ENCODE measurements around the gene RTKN2. TPM values are rescaled to one million over a fixed set of nuclear protein-coding genes. Genes with fewer than 3 reads are reported as not detected.

The RTKN2 gene
- total RNA-seq, 1 donor from 2014 or later: 2.5 TPM

DNA sequence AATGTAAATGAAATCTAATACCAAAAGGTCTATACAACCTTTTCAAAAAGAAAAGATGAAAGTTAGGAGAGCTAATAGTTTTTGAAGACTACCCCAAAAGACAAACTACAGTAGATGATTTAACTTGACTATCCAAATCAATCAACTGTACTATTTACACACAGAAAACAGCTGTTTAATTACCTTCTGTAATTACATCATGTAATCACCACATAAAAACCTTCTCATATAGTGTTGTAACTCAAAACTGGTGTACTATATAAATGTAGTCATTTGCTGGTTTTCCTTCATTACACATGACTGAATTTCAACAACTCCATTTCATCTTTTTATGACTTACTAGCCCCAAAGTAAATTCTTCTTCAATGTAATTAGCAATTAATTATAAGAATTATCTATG is 4.5 kb downstream of the RTKN2 start:
- no peaks in the 10 kb centered on the region for H3K27me3 ChIP-seq
- H3K27ac ChIP-seq: no peak overlapping the region
- peaks cover 8% of the 10 kb centered on the region for H3K4me1 ChIP-seq
- no peak overlapping the region for H3K4me3 ChIP-seq
- intact Hi-C loops (cut with DNase I): no loop called here
- DNase-seq (ENCODE audit: extremely low spot score in 2 of 2): no peak
- no peaks in the 10 kb centered on the region for H3K36me3 ChIP-seq
- H3K9me3 ChIP-seq: no peaks in the 10 kb centered on the region
- TF ChIP-seq, protein P1, sequence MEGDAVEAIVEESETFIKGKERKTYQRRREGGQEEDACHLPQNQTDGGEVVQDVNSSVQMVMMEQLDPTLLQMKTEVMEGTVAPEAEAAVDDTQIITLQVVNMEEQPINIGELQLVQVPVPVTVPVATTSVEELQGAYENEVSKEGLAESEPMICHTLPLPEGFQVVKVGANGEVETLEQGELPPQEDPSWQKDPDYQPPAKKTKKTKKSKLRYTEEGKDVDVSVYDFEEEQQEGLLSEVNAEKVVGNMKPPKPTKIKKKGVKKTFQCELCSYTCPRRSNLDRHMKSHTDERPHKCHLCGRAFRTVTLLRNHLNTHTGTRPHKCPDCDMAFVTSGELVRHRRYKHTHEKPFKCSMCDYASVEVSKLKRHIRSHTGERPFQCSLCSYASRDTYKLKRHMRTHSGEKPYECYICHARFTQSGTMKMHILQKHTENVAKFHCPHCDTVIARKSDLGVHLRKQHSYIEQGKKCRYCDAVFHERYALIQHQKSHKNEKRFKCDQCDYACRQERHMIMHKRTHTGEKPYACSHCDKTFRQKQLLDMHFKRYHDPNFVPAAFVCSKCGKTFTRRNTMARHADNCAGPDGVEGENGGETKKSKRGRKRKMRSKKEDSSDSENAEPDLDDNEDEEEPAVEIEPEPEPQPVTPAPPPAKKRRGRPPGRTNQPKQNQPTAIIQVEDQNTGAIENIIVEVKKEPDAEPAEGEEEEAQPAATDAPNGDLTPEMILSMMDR (IDR thresholded peaks at IDR 0.05): no peak
- TF ChIP-seq POLR2A (IDR thresholded peaks at IDR 0.05) (no peak), POLR2AphosphoS5 (IDR thresholded peaks at IDR 0.05; ENCODE audit: insufficient read depth in 1 of 2, low read depth in 1 of 2) (no peak)

DNA sequence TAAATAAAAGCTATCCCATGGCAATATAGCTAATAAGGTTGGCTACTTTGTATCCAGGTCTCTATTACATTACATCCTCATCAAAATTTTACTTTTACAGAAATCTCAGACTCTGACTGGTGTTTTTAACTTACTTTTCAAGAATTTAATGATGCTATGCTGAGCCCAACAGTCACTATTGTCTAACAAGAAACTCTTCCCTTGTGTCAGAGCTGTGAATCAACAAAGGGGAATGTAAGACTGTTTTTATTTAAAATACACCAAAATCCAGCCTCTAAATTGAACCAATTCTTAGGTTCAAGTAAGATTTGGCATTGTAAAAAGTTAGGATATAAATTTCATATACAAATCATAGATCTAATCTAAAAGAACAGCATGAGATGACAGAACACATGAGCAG is 7.0 kb downstream of the RTKN2 start:
- DNase-seq (ENCODE audit: extremely low spot score in 2 of 2): no peak
- Histone ChIP-seq H3K36me3 (no peaks in the 10 kb centered on the region), H3K27me3 (no peaks in the 10 kb centered on the region), H3K9me3 (no peaks in the 10 kb centered on the region), H3K4me3 (no peak overlapping the region), H3K27ac (no peak overlapping the region), H3K4me1 (no peaks in the 10 kb centered on the region)
- intact Hi-C loops (cut with DNase I): no loop called here
- TF ChIP-seq POLR2AphosphoS5 (IDR thresholded peaks at IDR 0.05; ENCODE audit: insufficient read depth in 1 of 2, low read depth in 1 of 2) (no peak), POLR2A (IDR thresholded peaks at IDR 0.05) (no peak)
- TF ChIP-seq, protein P1 (IDR thresholded peaks at IDR 0.05): no peak

DNA sequence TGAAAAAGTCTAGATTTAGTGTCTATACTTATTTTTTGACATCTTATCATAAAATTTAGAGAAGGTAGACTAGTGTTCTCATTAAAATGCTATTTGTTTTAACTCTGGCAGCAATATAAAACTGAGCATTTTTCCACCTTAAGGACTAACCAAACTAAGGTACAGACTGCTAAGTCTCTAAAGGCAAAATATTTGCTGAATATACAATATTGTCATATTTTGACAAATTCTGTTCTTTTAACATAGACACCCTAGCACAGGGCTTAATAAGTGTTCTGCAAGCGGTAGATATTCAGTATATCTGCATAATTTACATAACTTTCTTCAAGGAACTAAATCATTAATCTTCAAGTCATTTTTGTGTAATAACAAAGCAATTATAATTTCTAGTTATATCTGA is 8.6 kb downstream of the RTKN2 start:
- H3K9me3 ChIP-seq: no peaks in the 10 kb centered on the region
- no peak overlapping the region for H3K27ac ChIP-seq
- H3K36me3 ChIP-seq: no peaks in the 10 kb centered on the region
- TF ChIP-seq POLR2A (IDR thresholded peaks at IDR 0.05) (no peak), POLR2AphosphoS5 (IDR thresholded peaks at IDR 0.05; ENCODE audit: insufficient read depth in 1 of 2, low read depth in 1 of 2) (no peak)
- TF ChIP-seq, protein P1 (IDR thresholded peaks at IDR 0.05): no peak
- H3K27me3 ChIP-seq: no peaks in the 10 kb centered on the region
- DNase-seq (ENCODE audit: extremely low spot score in 2 of 2): no peak
- no peaks in the 10 kb centered on the region for H3K4me1 ChIP-seq
- no peak overlapping the region for H3K4me3 ChIP-seq
- intact Hi-C loops (cut with DNase I): no loop called here

DNA sequence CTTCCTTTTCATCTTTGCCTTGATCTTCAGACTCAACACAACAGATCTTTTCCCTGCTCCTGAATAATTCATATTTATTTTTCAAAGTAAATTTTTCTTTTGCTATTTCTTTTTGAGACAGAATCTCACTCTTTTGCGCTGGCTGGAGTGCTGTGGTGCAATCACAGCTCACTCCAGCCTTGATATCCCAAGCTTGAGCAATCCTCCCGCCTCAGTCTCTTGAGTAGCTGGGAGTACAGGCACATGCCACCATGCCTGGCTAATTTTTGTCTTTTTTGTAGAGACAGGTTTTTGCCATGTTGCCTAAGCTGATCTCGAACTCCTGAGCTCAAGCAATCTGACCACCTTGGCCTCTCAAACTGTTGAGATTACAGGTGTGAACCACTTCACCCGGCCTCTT is 9.2 kb downstream of the RTKN2 start:
- Histone ChIP-seq H3K4me1 (no peaks in the 10 kb centered on the region), H3K9me3 (no peaks in the 10 kb centered on the region), H3K4me3 (no peak overlapping the region), H3K36me3 (no peaks in the 10 kb centered on the region), H3K27ac (no peak overlapping the region), H3K27me3 (no peaks in the 10 kb centered on the region)
- TF ChIP-seq, protein P1 (IDR thresholded peaks at IDR 0.05): no peak
- TF ChIP-seq POLR2A (IDR thresholded peaks at IDR 0.05) (no peak), POLR2AphosphoS5 (IDR thresholded peaks at IDR 0.05; ENCODE audit: insufficient read depth in 1 of 2, low read depth in 1 of 2) (no peak)
- intact Hi-C loops (cut with DNase I): no loop called here
- DNase-seq (ENCODE audit: extremely low spot score in 2 of 2): no peak

DNA sequence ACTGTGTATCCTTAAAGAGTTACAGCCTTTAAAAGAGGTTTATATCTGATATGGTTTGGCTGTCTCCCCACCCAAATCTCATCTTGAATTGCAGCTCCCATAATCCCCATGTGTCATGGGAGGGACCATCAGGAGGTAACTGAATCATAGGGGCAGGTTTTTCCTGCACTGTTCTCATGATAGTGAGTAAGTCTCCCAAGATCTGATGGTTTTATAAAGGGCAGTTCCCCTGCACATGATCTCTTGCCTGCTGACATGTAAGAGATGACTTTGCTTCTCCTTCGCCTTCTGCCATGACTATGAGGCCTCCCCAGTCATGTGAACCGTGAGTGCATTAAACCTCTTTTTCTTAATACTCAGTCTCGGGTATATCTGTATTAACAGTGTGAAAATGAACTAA is 9.7 kb downstream of the RTKN2 start:
- Histone ChIP-seq H3K4me1 (no peaks in the 10 kb centered on the region), H3K27me3 (no peaks in the 10 kb centered on the region), H3K4me3 (no peak overlapping the region), H3K9me3 (no peaks in the 10 kb centered on the region), H3K27ac (no peak overlapping the region), H3K36me3 (no peaks in the 10 kb centered on the region)
- no peak for DNase-seq (ENCODE audit: extremely low spot score in 2 of 2)
- TF ChIP-seq POLR2AphosphoS5 (IDR thresholded peaks at IDR 0.05; ENCODE audit: insufficient read depth in 1 of 2, low read depth in 1 of 2): peak in 1 of 2 donors; percentile 11
- TF ChIP-seq, protein P1 (IDR thresholded peaks at IDR 0.05): no peak
- intact Hi-C loops (cut with DNase I): no loop called here
